Type B pancreatic cell (in vitro differentiated cells): ENCODE data around the gene CYP1B1. TPM values are rescaled to one million over a fixed set of nuclear protein-coding genes. Genes with fewer than 3 reads are reported as not detected.

ENCODE experiments used
- DNase-seq: peaks from one replicate; pipeline ENCODE4 v3.0.0; 2021; ENCODE audit warnings: mixed read lengths; ENCODE audit not compliant: unreplicated experiment; ENCODE audit errors: extremely low spot score
- H3K27ac Mint-ChIP-seq: 2 replicates; pipeline ENCODE4 v1.8.0; 2021; ENCODE audit warnings: mild to moderate bottlenecking, mixed read lengths
- H3K27me3 Mint-ChIP-seq: 2 replicates; pipeline ENCODE4 v1.8.0; 2021; ENCODE audit warnings: mixed read lengths
- H3K36me3 Mint-ChIP-seq: 2 replicates; pipeline ENCODE4 v1.8.0; 2021; ENCODE audit warnings: mixed read lengths
- H3K4me1 Mint-ChIP-seq: one replicate; pipeline ENCODE4 v1.8.0; 2021; ENCODE audit warnings: mixed read lengths; ENCODE audit not compliant: unreplicated experiment
- H3K4me3 Mint-ChIP-seq: 2 replicates; pipeline ENCODE4 v1.8.0; 2021; ENCODE audit warnings: mild to moderate bottlenecking, mixed read lengths
- H3K9me3 Mint-ChIP-seq: 2 replicates; pipeline ENCODE4 v1.8.0; 2021; ENCODE audit warnings: mixed read lengths
- CTCF ChIP-seq: fragments of 200-600 bp; sonication (generic); conservative IDR thresholded peaks from 2 replicates; pipeline ENCODE4 v1.5.0; 2021; ENCODE audit warnings: antibody characterized with exemption, mild to moderate bottlenecking
- total RNA-seq: library from RNA; stranded (reverse); gene quantifications from 2 replicates; pipeline ENCODE4 v1.2.1, GENCODE V29; 2021; ENCODE audit warnings: low replicate concordance

The CYP1B1 gene
- total RNA-seq, 1 donor from 2014 or later, result 176 TPM

GRCh38 chr2:38037757-38038621, 38.0 kb downstream of the CYP1B1 start:
- Mint-ChIP-seq H3K36me3 (no peaks in the 10 kb centered on the region), H3K4me1 (peaks cover 24% of the 10 kb centered on the region), H3K27ac (no peak overlapping the region), H3K4me3 (peak overlapping the region; percentile 58), H3K9me3 (peaks cover 3% of the 10 kb centered on the region), H3K27me3 (peaks cover 34% of the 10 kb centered on the region)
- TF ChIP-seq CTCF, result no peak
- DNase-seq, result no peak

DNA sequence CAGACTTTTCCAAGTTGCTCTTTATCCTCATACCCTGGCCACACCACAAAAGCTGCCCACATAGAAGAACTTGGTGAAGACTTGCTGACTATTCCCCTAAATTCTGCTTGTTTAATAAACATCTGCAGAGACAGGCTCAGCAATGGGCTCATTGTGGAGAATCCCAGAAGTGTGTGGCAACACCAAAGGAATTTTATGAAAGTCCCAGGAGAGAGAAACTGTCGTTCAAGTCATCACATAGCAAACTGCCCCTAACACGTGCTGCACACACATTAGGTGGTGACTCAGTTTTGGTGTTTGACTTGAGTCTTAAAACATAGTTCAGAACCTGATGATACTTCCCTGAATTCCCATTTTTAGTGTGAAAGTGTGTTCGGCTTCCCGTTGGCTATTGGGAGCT, 38.6 kb downstream of the CYP1B1 start:
- H3K9me3 Mint-ChIP-seq, result peaks cover 3% of the 10 kb centered on the region
- H3K27ac Mint-ChIP-seq, result no peak overlapping the region
- no peak for DNase-seq
- H3K27me3 Mint-ChIP-seq, result peaks cover 34% of the 10 kb centered on the region
- H3K4me3 Mint-ChIP-seq, result peak overlapping the region; percentile 58
- H3K36me3 Mint-ChIP-seq, result no peaks in the 10 kb centered on the region
- peaks cover 24% of the 10 kb centered on the region for H3K4me1 Mint-ChIP-seq
- TF ChIP-seq CTCF, result no peak

- Mint-ChIP-seq H3K4me1 (peaks cover 30% of the 10 kb centered on the region), H3K36me3 (no peaks in the 10 kb centered on the region), H3K27ac (no peak overlapping the region), H3K4me3 (no peak overlapping the region), H3K27me3 (peaks cover 34% of the 10 kb centered on the region), H3K9me3 (peaks cover 3% of the 10 kb centered on the region)
- no peak for TF ChIP-seq CTCF
- DNase-seq, result no peak
Observed at GRCh38 chr2:38035968-38036367, 40.0 kb downstream of the CYP1B1 start.

GRCh38 chr2:38033646-38034045, 42.3 kb downstream of the CYP1B1 start:
- peaks cover 25% of the 10 kb centered on the region for H3K4me1 Mint-ChIP-seq
- no peaks in the 10 kb centered on the region for H3K36me3 Mint-ChIP-seq
- no peak overlapping the region for H3K27ac Mint-ChIP-seq

GRCh38 chr2:38032946-38033345, 43.0 kb downstream of the CYP1B1 start:
- H3K27me3 Mint-ChIP-seq, result peaks cover 22% of the 10 kb centered on the region
- no peak for TF ChIP-seq CTCF
- no peak for DNase-seq
- H3K36me3 Mint-ChIP-seq, result no peaks in the 10 kb centered on the region
- H3K4me1 Mint-ChIP-seq, result peaks cover 20% of the 10 kb centered on the region
- H3K27ac Mint-ChIP-seq, result no peak overlapping the region
- peaks cover 3% of the 10 kb centered on the region for H3K9me3 Mint-ChIP-seq
- H3K4me3 Mint-ChIP-seq, result no peak overlapping the region

More at GRCh38 chr2:38033646-38034045, 42.3 kb downstream of the CYP1B1 start:
- Mint-ChIP-seq H3K4me3 (no peak overlapping the region), H3K27me3 (peaks cover 27% of the 10 kb centered on the region), H3K9me3 (peaks cover 3% of the 10 kb centered on the region)
- TF ChIP-seq CTCF, result no peak
- no peak for DNase-seq
